ENCODE data around the gene SEPTIN5. TPM values are rescaled to one million over a fixed set of nuclear protein-coding genes. Genes with fewer than 3 reads are reported as not detected.

The SEPTIN5 gene
- polyA plus RNA-seq, 4 donors = 2.2 to 10.2 (median 6.1) TPM

GRCh38 chr22:19755145-19755710 is 40.9 kb downstream of the SEPTIN5 start:
- Histone ChIP-seq H3K27me3 (ENCODE audit: control insufficient read depth in 3 of 3, insufficient read depth in 3 of 3, low read length in 3 of 3) (peaks cover 34 to 95% (median 36%) of the 10 kb centered on the region in 3 donors), H3K9me3 (ENCODE audit: control insufficient read depth in 2 of 2, insufficient read depth in 1 of 2, low read depth in 1 of 2, low read length in 1 of 2) (no peaks in the 10 kb centered on the region), H3K27ac (ENCODE audit: low read depth in 1 of 3, low read length in 2 of 3) (no peak overlapping the region), H3K36me3 (ENCODE audit: control insufficient read depth in 3 of 3, insufficient read depth in 2 of 3, low read depth in 1 of 3, low read length in 3 of 3) (no peaks in the 10 kb centered on the region), H3K4me3 (ENCODE audit: low read depth in 1 of 3, low read length in 3 of 3) (no peak overlapping the region), H3K4me1 (ENCODE audit: control insufficient read depth in 3 of 3, insufficient read depth in 2 of 3, low read depth in 1 of 3, low read length in 2 of 3) (peaks cover 0 to 3% (median 0%) of the 10 kb centered on the region in 3 donors)
- DNase-seq = no peak
- WGBS, 3 donors = 3 to 6% (median 4%) methylated on average over 48 to 59 of the region's 59 CpGs
- no peak for FAIRE-seq

- no peaks in the 10 kb centered on the region for H3K9me3 ChIP-seq (ENCODE audit: control insufficient read depth in 2 of 2, insufficient read depth in 1 of 2, low read depth in 1 of 2, low read length in 1 of 2)
- peaks cover 34 to 93% (median 38%) of the 10 kb centered on the region in 3 donors for H3K27me3 ChIP-seq (ENCODE audit: control insufficient read depth in 3 of 3, insufficient read depth in 3 of 3, low read length in 3 of 3)
- H3K4me1 ChIP-seq (ENCODE audit: control insufficient read depth in 3 of 3, insufficient read depth in 2 of 3, low read depth in 1 of 3, low read length in 2 of 3) = peaks cover 0 to 3% (median 0%) of the 10 kb centered on the region in 3 donors
- DNase-seq (no peak), FAIRE-seq (no peak)
- H3K4me3 ChIP-seq (ENCODE audit: low read depth in 1 of 3, low read length in 3 of 3) = no peak overlapping the region
- no peak overlapping the region for H3K27ac ChIP-seq (ENCODE audit: low read depth in 1 of 3, low read length in 2 of 3)
- H3K36me3 ChIP-seq (ENCODE audit: control insufficient read depth in 3 of 3, insufficient read depth in 2 of 3, low read depth in 1 of 3, low read length in 3 of 3) = no peaks in the 10 kb centered on the region
- WGBS, 3 donors = 5 to 8% (median 7%) methylated on average over 25 to 26 of the region's 26 CpGs
These were observed 41.5 kb downstream of the SEPTIN5 start for GRCh38 chr22:19755722-19756287.

GRCh38 chr22:19756288-19757128 is 42.2 kb downstream of the SEPTIN5 start:
- WGBS, 3 donors = 4 to 6% (median 5%) methylated on average over 31 to 76 of the region's 76 CpGs
- peak overlapping the region in 1 of 3 donors; percentile 42 for H3K4me3 ChIP-seq (ENCODE audit: low read depth in 1 of 3, low read length in 3 of 3)
- no peak overlapping the region for H3K27ac ChIP-seq (ENCODE audit: low read depth in 1 of 3, low read length in 2 of 3)
- peak; percentile 64 to 73 for DNase-seq
- no peaks in the 10 kb centered on the region for H3K36me3 ChIP-seq (ENCODE audit: control insufficient read depth in 3 of 3, insufficient read depth in 2 of 3, low read depth in 1 of 3, low read length in 3 of 3)
- FAIRE-seq = no peak
- no peaks in the 10 kb centered on the region for H3K9me3 ChIP-seq (ENCODE audit: control insufficient read depth in 2 of 2, insufficient read depth in 1 of 2, low read depth in 1 of 2, low read length in 1 of 2)
- peaks cover 0 to 4% (median 3%) of the 10 kb centered on the region in 3 donors for H3K4me1 ChIP-seq (ENCODE audit: control insufficient read depth in 3 of 3, insufficient read depth in 2 of 3, low read depth in 1 of 3, low read length in 2 of 3)
- peaks cover 34 to 89% (median 45%) of the 10 kb centered on the region in 3 donors for H3K27me3 ChIP-seq (ENCODE audit: control insufficient read depth in 3 of 3, insufficient read depth in 3 of 3, low read length in 3 of 3)

GRCh38 chr22:19757140-19757984 is 43.1 kb downstream of the SEPTIN5 start:
- WGBS, 3 donors = 19 to 26% (median 20%) methylated on average over 13 to 16 of the region's 16 CpGs
- peaks cover 0 to 4% (median 3%) of the 10 kb centered on the region in 3 donors for H3K4me1 ChIP-seq (ENCODE audit: control insufficient read depth in 3 of 3, insufficient read depth in 2 of 3, low read depth in 1 of 3, low read length in 2 of 3)
- H3K4me3 ChIP-seq (ENCODE audit: low read depth in 1 of 3, low read length in 3 of 3) = peak overlapping the region in 1 of 3 donors; percentile 42
- no peaks in the 10 kb centered on the region for H3K36me3 ChIP-seq (ENCODE audit: control insufficient read depth in 3 of 3, insufficient read depth in 2 of 3, low read depth in 1 of 3, low read length in 3 of 3)
- FAIRE-seq (no peak), DNase-seq (peak; percentile 41 to 45)
- H3K9me3 ChIP-seq (ENCODE audit: control insufficient read depth in 2 of 2, insufficient read depth in 1 of 2, low read depth in 1 of 2, low read length in 1 of 2) = no peaks in the 10 kb centered on the region
- peaks cover 40 to 89% (median 41%) of the 10 kb centered on the region in 3 donors for H3K27me3 ChIP-seq (ENCODE audit: control insufficient read depth in 3 of 3, insufficient read depth in 3 of 3, low read length in 3 of 3)
- no peak overlapping the region for H3K27ac ChIP-seq (ENCODE audit: low read depth in 1 of 3, low read length in 2 of 3)

- WGBS, 3 donors = 22 to 34% (median 32%) methylated on average over 35 to 43 of the region's 43 CpGs
These were observed 43.9 kb downstream of the SEPTIN5 start for GRCh38 chr22:19757985-19758895.

GRCh38 chr22:19758896-19759426 is 44.7 kb downstream of the SEPTIN5 start:
- peaks cover 0 to 6% (median 4%) of the 10 kb centered on the region in 3 donors for H3K4me1 ChIP-seq (ENCODE audit: control insufficient read depth in 3 of 3, insufficient read depth in 2 of 3, low read depth in 1 of 3, low read length in 2 of 3)
- WGBS, 3 donors = 9 to 16% (median 9%) methylated on average over 17 to 21 of the region's 21 CpGs
- no peak overlapping the region for H3K27ac ChIP-seq (ENCODE audit: low read depth in 1 of 3, low read length in 2 of 3)
- no peak overlapping the region for H3K4me3 ChIP-seq (ENCODE audit: low read depth in 1 of 3, low read length in 3 of 3)
- peaks cover 45 to 89% (median 56%) of the 10 kb centered on the region in 3 donors for H3K27me3 ChIP-seq (ENCODE audit: control insufficient read depth in 3 of 3, insufficient read depth in 3 of 3, low read length in 3 of 3)
- H3K9me3 ChIP-seq (ENCODE audit: control insufficient read depth in 2 of 2, insufficient read depth in 1 of 2, low read depth in 1 of 2, low read length in 1 of 2) = no peaks in the 10 kb centered on the region
- DNase-seq = no peak
- H3K36me3 ChIP-seq (ENCODE audit: control insufficient read depth in 3 of 3, insufficient read depth in 2 of 3, low read depth in 1 of 3, low read length in 3 of 3) = no peaks in the 10 kb centered on the region
- FAIRE-seq = no peak

More at GRCh38 chr22:19757985-19758895, 43.9 kb downstream of the SEPTIN5 start:
- no peak for DNase-seq
- H3K27ac ChIP-seq (ENCODE audit: low read depth in 1 of 3, low read length in 2 of 3) = no peak overlapping the region
- peaks cover 0 to 6% (median 4%) of the 10 kb centered on the region in 3 donors for H3K4me1 ChIP-seq (ENCODE audit: control insufficient read depth in 3 of 3, insufficient read depth in 2 of 3, low read depth in 1 of 3, low read length in 2 of 3)
- H3K9me3 ChIP-seq (ENCODE audit: control insufficient read depth in 2 of 2, insufficient read depth in 1 of 2, low read depth in 1 of 2, low read length in 1 of 2) = no peaks in the 10 kb centered on the region
- H3K4me3 ChIP-seq (ENCODE audit: low read depth in 1 of 3, low read length in 3 of 3) = no peak overlapping the region
- H3K27me3 ChIP-seq (ENCODE audit: control insufficient read depth in 3 of 3, insufficient read depth in 3 of 3, low read length in 3 of 3) = peaks cover 45 to 89% (median 48%) of the 10 kb centered on the region in 3 donors
- no peak for FAIRE-seq
- H3K36me3 ChIP-seq (ENCODE audit: control insufficient read depth in 3 of 3, insufficient read depth in 2 of 3, low read depth in 1 of 3, low read length in 3 of 3) = no peaks in the 10 kb centered on the region

GRCh38 chr22:19759427-19760057 is 45.2 kb downstream of the SEPTIN5 start:
- no peak overlapping the region for H3K4me3 ChIP-seq (ENCODE audit: low read depth in 1 of 3, low read length in 3 of 3)
- WGBS, 3 donors = 4 to 5% (median 5%) methylated on average over 38 to 43 of the region's 43 CpGs
- peak in 1 of 2 donors; percentile 30 for DNase-seq
- H3K27me3 ChIP-seq (ENCODE audit: control insufficient read depth in 3 of 3, insufficient read depth in 3 of 3, low read length in 3 of 3) = peaks cover 45 to 89% (median 57%) of the 10 kb centered on the region in 3 donors
- no peak overlapping the region for H3K27ac ChIP-seq (ENCODE audit: low read depth in 1 of 3, low read length in 2 of 3)
- no peak for FAIRE-seq
- no peaks in the 10 kb centered on the region for H3K9me3 ChIP-seq (ENCODE audit: control insufficient read depth in 2 of 2, insufficient read depth in 1 of 2, low read depth in 1 of 2, low read length in 1 of 2)
- peaks cover 0 to 6% (median 4%) of the 10 kb centered on the region in 3 donors for H3K4me1 ChIP-seq (ENCODE audit: control insufficient read depth in 3 of 3, insufficient read depth in 2 of 3, low read depth in 1 of 3, low read length in 2 of 3)
- H3K36me3 ChIP-seq (ENCODE audit: control insufficient read depth in 3 of 3, insufficient read depth in 2 of 3, low read depth in 1 of 3, low read length in 3 of 3) = no peaks in the 10 kb centered on the region

Data from small intestine (tissue), 7 donors.